T-cell (primary cell): ENCODE results near the gene STT3A. TPM values are rescaled to one million over a fixed set of nuclear protein-coding genes. Genes with fewer than 3 reads are reported as not detected.

Experiments used
- ATAC-seq, 4 experiments: fragments of 200-7000 bp in 3 of 4; fragments of 150-1000 bp in 1 of 4; cut with Tn5 transposase; replicated peaks in 1 of 4; 1 replicate in 3 of 4; 2 replicates in 1 of 4; pipeline ENCODE4 v1.10.0; 2021; ENCODE audit warnings: moderate library complexity in 3 of 4, mild to moderate bottlenecking in 2 of 4, moderate number of reproducible peaks in 1 of 4
- CTCF ChIA-PET, 2 donors: fragments of 300-600 bp; sonication (Branson Sonifier 250); formaldehyde crosslinking; loops; one replicate each; lab custom pipeline; 2022; ENCODE audit warnings: antibody characterized with exemption in 2 of 2; lab: Charles Lee
- POLR2A ChIA-PET, 2 donors: fragments of 300-600 bp; sonication (Branson Sonifier 250); formaldehyde crosslinking; loops; one replicate each; lab custom pipeline; 2022; ENCODE audit warnings: antibody characterized with exemption in 2 of 2; lab: Charles Lee
- DNase-seq, 35 experiments: peaks; one replicate each; pipeline versions ENCODE4 v3.0.0 to v3.0.0-alpha.2; 2013 to 2023
- H3K27ac ChIP-seq: one replicate; pipeline ENCODE4 v1.5.1; 2013; ENCODE audit warnings: low read length
- H3K27me3 ChIP-seq, 2 experiments: replicated peaks in 1 of 2; 1 replicate in 1 of 2; 2 replicates in 1 of 2; pipeline versions ENCODE4 v1.6.1 to v1.7.0; 2013; ENCODE audit warnings: low read length in 1 of 2, mixed read lengths in 1 of 2; ENCODE audit not compliant: control insufficient read depth in 2 of 2, insufficient read depth in 2 of 2; ENCODE audit errors: extremely low read depth in 1 of 2
- H3K36me3 ChIP-seq, 2 donors: 1 replicate in 1 of 2; 2 replicates in 1 of 2; pipeline versions ENCODE4 v1.6.1 to v1.7.0; 2013; ENCODE audit warnings: low read length in 1 of 2; ENCODE audit not compliant: control insufficient read depth in 2 of 2, insufficient read depth in 1 of 2; ENCODE audit errors: extremely low read depth in 1 of 2
- H3K4me1 ChIP-seq, 2 experiments: 1 replicate in 1 of 2; 2 replicates in 1 of 2; pipeline versions ENCODE4 v1.6.1 to v1.7.0; 2013; ENCODE audit warnings: low read length in 2 of 2, mixed read lengths in 1 of 2; ENCODE audit not compliant: insufficient read depth in 2 of 2, control insufficient read depth in 1 of 2; ENCODE audit errors: extremely low read depth in 1 of 2
- H3K4me3 ChIP-seq, 2 donors: 1 replicate in 1 of 2; 2 replicates in 1 of 2; pipeline versions ENCODE4 v1.5.1 to v1.7.0; 2013; ENCODE audit warnings: mild to moderate bottlenecking in 2 of 2, low read length in 1 of 2, moderate library complexity in 1 of 2; ENCODE audit not compliant: control insufficient read depth in 1 of 2; ENCODE audit errors: extremely low read depth in 1 of 2
- H3K9me3 ChIP-seq: 2 replicates; pipeline ENCODE4 v1.7.0; 2013
- H3K27ac Mint-ChIP-seq, 2 donors: one replicate each; pipeline ENCODE4 v1.8.0; 2020 to 2021; ENCODE audit warnings: mild to moderate bottlenecking in 2 of 2, mixed read lengths in 2 of 2
- H3K27me3 Mint-ChIP-seq, 2 donors: one replicate each; pipeline ENCODE4 v1.8.0; 2021 to 2022; ENCODE audit warnings: mixed read lengths in 2 of 2
- H3K36me3 Mint-ChIP-seq: one replicate; pipeline ENCODE4 v1.8.0; 2021; ENCODE audit warnings: mixed read lengths
- H3K4me1 Mint-ChIP-seq, 3 donors: one replicate each; pipeline ENCODE4 v1.8.0; 2020 to 2022; ENCODE audit warnings: mixed read lengths in 3 of 3, mild to moderate bottlenecking in 1 of 3
- H3K4me3 Mint-ChIP-seq, 3 donors: one replicate each; pipeline ENCODE4 v1.8.0; 2020 to 2022; ENCODE audit warnings: mild to moderate bottlenecking in 3 of 3, mixed read lengths in 3 of 3, moderate library complexity in 3 of 3
- H3K9me3 Mint-ChIP-seq, 3 donors: one replicate each; pipeline ENCODE4 v1.8.0; 2020 to 2022; ENCODE audit warnings: mixed read lengths in 3 of 3
- WGBS: methylation state at CpG from one replicate; pipeline ENCODE4 v1.1.5; 2013; ENCODE audit warnings: missing lambda C conversion rate; ENCODE audit not compliant: insufficient coverage; 5-methylcytosine and 5-hydroxymethylcytosine counted together
- total RNA-seq, 35 experiments: library from RNA in 6 of 35; stranded (reverse) in 6 of 35; fragments of 120-200 nt in 1 of 35; gene quantifications; one replicate each; pipeline versions ENCODE4 v1.2.1 to v1.2.4 and lab custom pipeline; 2013 to 2026

Gene STT3A
- total RNA-seq, 5 donors from 2014 or later (not counting 1 experiment from before 2014, with no cell fraction given): 51.0 to 103 (median 88.5) TPM

DNA sequence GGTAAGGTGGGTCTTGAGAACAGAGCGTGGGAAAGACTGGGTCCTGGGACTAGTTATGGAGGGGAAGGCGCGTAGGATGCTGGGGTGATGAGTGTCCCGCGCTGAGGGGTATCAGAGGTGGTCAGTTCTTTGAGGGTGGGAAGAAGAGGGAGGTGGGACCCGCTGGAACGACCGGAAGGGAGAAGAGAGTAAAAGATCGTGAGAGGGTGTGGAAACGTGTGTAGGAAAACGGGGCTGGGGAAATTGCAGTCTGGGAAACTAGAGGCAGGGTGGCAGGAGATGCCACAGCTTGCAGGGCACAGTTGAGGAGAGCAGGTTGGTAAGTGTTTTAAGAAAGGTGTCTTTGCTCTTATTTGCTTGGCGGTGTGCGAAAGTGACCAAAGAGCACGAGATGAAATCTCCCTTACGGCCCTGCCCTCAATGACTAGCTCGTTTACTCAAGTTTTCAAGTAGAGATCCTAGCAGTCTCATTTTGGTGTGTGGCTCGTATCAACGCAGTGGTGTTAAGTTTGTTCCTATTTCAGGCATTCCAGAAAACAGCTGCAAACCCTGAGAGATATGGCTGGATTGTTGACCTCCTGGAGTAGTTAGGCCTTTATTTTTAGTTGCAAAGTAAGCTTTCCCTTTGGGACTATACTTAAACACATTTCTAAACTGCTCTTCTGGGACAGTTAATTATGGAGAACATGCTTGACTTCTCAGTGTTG is 615 bp downstream of the STT3A start:
- Histone ChIP-seq H3K27me3 (no peaks in the 10 kb centered on the region), H3K27ac (peak overlapping the region; percentile 32), H3K9me3 (no peaks in the 10 kb centered on the region), H3K4me3 (peak overlapping the region; percentile 74 to 90), H3K4me1 (peaks cover 15 to 17% of the 10 kb centered on the region in 2 experiments), H3K36me3 (peaks cover 0 to 17% of the 10 kb centered on the region in 2 donors)
- CTCF ChIA-PET: interaction anchor here in 1 of 2 donors (0.7 to 2.4 kb wide), 4 partner anchors 24 to 717 kb away, joined by 3 to 33 read pairs (median 8); partner anchors contain the start of genes CHEK1 and EI24
- DNase-seq (peak in 2 of 35 experiments; percentile 8 to 26), ATAC-seq (no peak)
- H3K27me3 Mint-ChIP-seq: no peaks in the 10 kb centered on the region
- WGBS: under 1% methylated on average over 18 of the region's 18 CpGs
- peak overlapping the region; percentile 74 to 98 for H3K27ac Mint-ChIP-seq
- H3K9me3 Mint-ChIP-seq: no peaks in the 10 kb centered on the region
- H3K36me3 Mint-ChIP-seq: peaks cover 14% of the 10 kb centered on the region
- H3K4me1 Mint-ChIP-seq: peaks cover 49 to 60% (median 59%) of the 10 kb centered on the region in 3 donors
- peak overlapping the region; percentile 90 to 95 (median 91) for H3K4me3 Mint-ChIP-seq
- POLR2A ChIA-PET: interaction anchor here (0.5 to 2.4 kb wide), 10 partner anchors 11 to 677 kb away, joined by 3 to 14 read pairs (median 3); partner anchors contain the start of genes CCDC15 (in 1 of the 2), CHEK1 (in 1 of the 2) and EI24 (in 1 of the 2)

DNA sequence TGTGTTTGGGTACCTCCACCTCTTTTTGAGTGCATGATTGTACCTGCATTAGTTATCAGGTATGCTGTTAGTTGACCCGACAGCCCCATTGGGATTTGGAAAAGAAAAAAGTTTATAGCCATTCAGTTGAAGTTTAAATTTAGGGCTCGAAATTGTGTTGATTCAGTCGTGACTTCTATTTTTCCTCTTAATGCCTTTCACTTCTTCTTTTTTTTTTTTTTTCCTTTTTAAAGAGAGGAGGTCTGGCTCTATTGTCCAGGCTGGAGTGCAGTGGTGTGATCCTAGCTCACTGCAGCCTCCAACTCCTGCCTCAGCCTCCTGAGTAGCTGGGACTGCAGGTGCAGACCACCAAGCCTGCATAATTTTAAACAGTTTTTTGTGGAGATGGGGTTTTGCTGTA is 2.3 kb downstream of the STT3A start:
- ChIA-PET CTCF (no interaction called here), POLR2A (no interaction called here)
- Histone ChIP-seq H3K27me3 (no peaks in the 10 kb centered on the region), H3K36me3 (peaks cover 5 to 25% of the 10 kb centered on the region in 2 donors), H3K4me1 (peaks cover 15 to 17% of the 10 kb centered on the region in 2 experiments), H3K4me3 (no peak overlapping the region), H3K27ac (no peak overlapping the region), H3K9me3 (no peaks in the 10 kb centered on the region)
- H3K27me3 Mint-ChIP-seq: no peaks in the 10 kb centered on the region
- peaks cover 14% of the 10 kb centered on the region for H3K36me3 Mint-ChIP-seq
- no CpG with 5 or more reads among the region's 3 CpGs for WGBS
- no peak for ATAC-seq
- no peak for DNase-seq
- peaks cover 49 to 60% (median 56%) of the 10 kb centered on the region in 3 donors for H3K4me1 Mint-ChIP-seq
- no peaks in the 10 kb centered on the region for H3K9me3 Mint-ChIP-seq
- H3K27ac Mint-ChIP-seq: no peak overlapping the region
- peak overlapping the region in 2 of 3 donors; percentile 52 to 90 for H3K4me3 Mint-ChIP-seq

- Histone ChIP-seq H3K27ac (no peak overlapping the region), H3K36me3 (peaks cover 5 to 74% of the 10 kb centered on the region in 2 donors), H3K4me1 (no peaks in the 10 kb centered on the region), H3K27me3 (no peaks in the 10 kb centered on the region), H3K9me3 (no peaks in the 10 kb centered on the region), H3K4me3 (no peak overlapping the region)
- ATAC-seq (no peak), DNase-seq (no peak)
- H3K36me3 Mint-ChIP-seq: peaks cover 35% of the 10 kb centered on the region
- POLR2A ChIA-PET: no interaction called here
- 100% methylated on average over 1 of the region's 2 CpGs for WGBS
- H3K4me1 Mint-ChIP-seq: peaks cover 14 to 16% (median 15%) of the 10 kb centered on the region in 3 donors
- H3K9me3 Mint-ChIP-seq: no peaks in the 10 kb centered on the region
- H3K27me3 Mint-ChIP-seq: no peaks in the 10 kb centered on the region
- CTCF ChIA-PET: interaction anchor here in 1 of 2 donors (0.6 kb wide), 1 partner anchor 31 kb away, joined by 3 read pairs; the partner anchor contains the start of gene EI24
- no peak overlapping the region for H3K27ac Mint-ChIP-seq
- H3K4me3 Mint-ChIP-seq: no peak overlapping the region
Observed at GRCh38 chr11:125600663-125601062, 8.0 kb downstream of the STT3A start.

DNA sequence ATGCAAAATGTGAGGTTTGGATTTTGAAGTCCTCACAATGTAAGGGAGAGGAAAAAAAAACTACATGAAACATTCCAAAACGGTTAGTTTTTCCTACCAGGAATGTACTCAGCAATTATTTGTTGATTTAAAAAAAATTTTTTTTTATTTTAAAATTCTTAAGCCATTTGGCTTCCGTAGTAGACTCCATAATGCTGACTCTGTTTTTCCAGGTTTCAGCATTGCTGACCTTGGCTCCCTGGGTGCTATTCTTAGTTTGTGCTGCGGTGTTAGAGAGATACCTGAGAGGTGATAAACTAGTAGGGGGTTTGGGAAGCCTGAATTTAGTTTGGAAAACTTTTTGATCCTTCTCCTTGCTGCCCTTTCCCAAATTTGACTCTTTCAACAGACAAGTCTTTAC is 10.6 kb downstream of the STT3A start:
- H3K9me3 ChIP-seq: no peaks in the 10 kb centered on the region
- WGBS: no CpG with 5 or more reads among the region's 3 CpGs
- Mint-ChIP-seq H3K27me3 (no peaks in the 10 kb centered on the region), H3K9me3 (no peaks in the 10 kb centered on the region), H3K4me1 (no peaks in the 10 kb centered on the region), H3K4me3 (no peak overlapping the region), H3K36me3 (peaks cover 45% of the 10 kb centered on the region), H3K27ac (no peak overlapping the region)
- DNase-seq (no peak), ATAC-seq (no peak)
- H3K27ac ChIP-seq: no peak overlapping the region
- no peaks in the 10 kb centered on the region for H3K27me3 ChIP-seq
- CTCF ChIA-PET: interaction anchor here in 1 of 2 donors (1.0 kb wide), 1 partner anchor 20 kb away, joined by 3 read pairs; no protein-coding TSS in a partner anchor
- POLR2A ChIA-PET: no interaction called here
- peaks cover 5 to 82% of the 10 kb centered on the region in 2 donors for H3K36me3 ChIP-seq
- H3K4me3 ChIP-seq: no peak overlapping the region
- no peaks in the 10 kb centered on the region for H3K4me1 ChIP-seq

DNA sequence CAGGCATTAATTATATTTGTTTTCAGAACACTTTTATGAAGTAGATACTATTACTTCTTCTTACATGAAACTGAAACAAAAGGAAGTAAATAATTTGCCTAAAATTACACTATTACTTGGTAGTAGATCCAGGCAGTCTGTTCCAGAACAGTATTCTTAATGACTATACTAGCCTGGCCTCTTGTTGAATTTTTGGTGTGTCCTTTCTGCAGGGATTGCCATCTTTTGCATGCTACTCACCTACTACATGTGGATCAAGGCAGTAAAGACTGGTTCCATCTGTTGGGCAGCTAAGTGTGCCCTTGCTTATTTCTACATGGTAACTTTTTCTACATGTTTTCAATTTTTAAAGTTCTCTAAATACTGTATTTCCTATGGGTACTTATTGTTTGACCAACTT is 12.8 kb downstream of the STT3A start:
- peaks cover 4 to 92% of the 10 kb centered on the region in 2 donors for H3K36me3 ChIP-seq
- POLR2A ChIA-PET: no interaction called here
- Mint-ChIP-seq H3K4me1 (peaks cover 0 to 6% (median 0%) of the 10 kb centered on the region in 3 donors), H3K27me3 (no peaks in the 10 kb centered on the region), H3K27ac (no peak overlapping the region), H3K4me3 (no peak overlapping the region), H3K36me3 (peaks cover 57% of the 10 kb centered on the region), H3K9me3 (no peaks in the 10 kb centered on the region)
- no peaks in the 10 kb centered on the region for H3K27me3 ChIP-seq
- H3K27ac ChIP-seq: no peak overlapping the region
- CTCF ChIA-PET: no interaction called here
- H3K4me1 ChIP-seq: no peaks in the 10 kb centered on the region
- no peaks in the 10 kb centered on the region for H3K9me3 ChIP-seq
- no peak for DNase-seq
- no peak overlapping the region for H3K4me3 ChIP-seq
- ATAC-seq: no peak

DNA sequence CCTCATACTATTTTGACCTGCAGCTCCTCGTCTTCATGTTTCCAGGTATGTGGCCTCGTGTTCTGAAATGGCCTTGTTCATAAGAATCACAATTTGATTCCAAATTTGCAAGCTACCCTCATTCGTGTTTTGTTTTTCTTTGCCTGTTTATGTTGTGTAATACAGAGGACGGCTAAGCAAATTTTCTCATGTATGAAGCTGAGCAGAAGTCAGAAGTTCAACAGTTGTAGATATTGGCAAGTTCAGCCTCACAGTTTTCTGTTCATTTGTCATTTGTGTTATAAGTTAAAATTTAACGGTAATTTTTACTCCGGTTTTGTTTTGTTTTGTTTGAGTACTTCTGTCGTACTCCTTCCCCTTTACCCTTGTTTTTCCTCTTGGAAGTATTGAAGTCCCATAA is 16.9 kb downstream of the STT3A start:
- CTCF ChIA-PET: no interaction called here

More for the DNA sequence above, 16.9 kb downstream of the STT3A start:
- H3K36me3 ChIP-seq: peaks cover 8 to 87% of the 10 kb centered on the region in 2 donors
- no peaks in the 10 kb centered on the region for H3K9me3 ChIP-seq
- no peak overlapping the region for H3K27ac Mint-ChIP-seq
- POLR2A ChIA-PET: interaction anchor here in 1 of 2 donors (0.6 to 0.7 kb wide), 2 partner anchors 13 to 453 kb away, joined by 3 read pairs; partner anchors contain the start of gene CDON
- whole genome bisulfite sequencing: 100% methylated on average over 1 of the region's 7 CpGs
- peaks cover 65% of the 10 kb centered on the region for H3K36me3 Mint-ChIP-seq
- H3K9me3 Mint-ChIP-seq: no peaks in the 10 kb centered on the region
- no peak overlapping the region for H3K4me3 Mint-ChIP-seq
- peaks cover 0 to 6% (median 0%) of the 10 kb centered on the region in 3 donors for H3K4me1 Mint-ChIP-seq
- H3K27ac ChIP-seq: no peak overlapping the region
- no peaks in the 10 kb centered on the region for H3K4me1 ChIP-seq
- H3K27me3 Mint-ChIP-seq: no peaks in the 10 kb centered on the region
- DNase-seq (no peak), ATAC-seq (no peak)
- H3K27me3 ChIP-seq: no peaks in the 10 kb centered on the region
- H3K4me3 ChIP-seq: no peak overlapping the region
